Muscle layer of colon (tissue), 2 donors: ENCODE data around the gene RPS5.
A peak's percentile ranks its signal among the peaks of the same experiment; 100 is the strongest.

Experiments
- H3K27ac ChIP-seq: one replicate; pipeline ENCODE4 v1.7.0; 2013; ENCODE audit warnings: low read depth, mild to moderate bottlenecking, low read length, moderate library complexity
- H3K27me3 ChIP-seq, 2 donors: one replicate each; pipeline ENCODE4 v1.7.0; 2013; ENCODE audit warnings: low read length in 2 of 2, mild to moderate bottlenecking in 2 of 2; ENCODE audit not compliant: insufficient read depth in 2 of 2, control insufficient read depth in 1 of 2
- H3K36me3 ChIP-seq: one replicate; pipeline ENCODE4 v1.7.0; 2013; ENCODE audit warnings: mild to moderate bottlenecking, low read length; ENCODE audit not compliant: insufficient read depth
- H3K4me1 ChIP-seq: one replicate; pipeline ENCODE4 v1.7.0; 2013; ENCODE audit warnings: mild to moderate bottlenecking, low read length; ENCODE audit not compliant: insufficient read depth
- H3K4me3 ChIP-seq, 2 donors: one replicate each; pipeline ENCODE4 v1.7.0; 2013; ENCODE audit warnings: low read length in 2 of 2, low read depth in 1 of 2, mild to moderate bottlenecking in 1 of 2, moderate library complexity in 1 of 2
- H3K9ac ChIP-seq: one replicate; pipeline ENCODE4 v1.7.0; 2013; ENCODE audit warnings: low read length
- H3K9me3 ChIP-seq: one replicate; pipeline ENCODE4 v1.7.0; 2013; ENCODE audit warnings: mild to moderate bottlenecking, low read length
- donor health status: abdominal sarcoma.
- donor health status: Adenocarcinoma of cecum.

RPS5 gene

DNA sequence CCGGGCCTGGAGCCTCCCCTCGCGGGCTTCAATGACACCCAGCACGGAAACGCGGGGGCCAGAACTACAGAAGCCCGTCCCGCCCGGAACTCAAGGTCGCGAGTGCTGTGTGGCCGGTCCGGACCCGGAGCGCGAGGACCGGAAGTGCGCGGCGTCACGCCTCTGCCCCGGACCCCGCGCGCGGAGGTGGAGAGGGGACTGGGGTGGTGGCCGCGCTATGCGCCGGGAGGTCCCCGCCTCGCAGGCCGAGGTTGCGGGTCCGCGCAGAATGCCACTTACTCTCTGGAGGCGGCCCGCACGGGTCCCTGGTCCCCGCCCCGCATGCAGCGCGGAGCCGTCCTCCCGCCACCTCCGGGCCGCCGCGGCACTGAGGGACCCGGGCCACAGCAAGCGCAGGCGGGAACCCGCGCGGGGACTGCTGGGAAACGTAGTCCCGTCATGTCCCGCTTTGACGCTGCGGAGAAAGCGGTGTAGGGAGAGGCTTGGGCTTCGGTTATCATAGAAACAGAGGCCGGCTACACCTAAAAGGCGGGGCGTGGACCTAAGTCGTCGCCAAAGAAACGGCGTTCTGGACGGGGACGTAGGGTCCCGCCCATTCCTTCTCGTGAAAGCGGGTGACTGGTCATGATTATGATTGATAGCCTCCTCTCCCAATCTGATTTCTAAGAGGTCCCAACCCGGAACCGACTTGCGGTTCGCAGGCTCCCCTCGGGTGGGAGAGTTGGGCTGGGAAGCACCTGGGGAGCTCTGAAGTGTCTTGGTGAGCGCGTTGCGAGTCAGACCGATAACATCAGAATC lies 6.2 kb upstream of the RPS5 start, which contains the start of gene ZNF837:
Gene ZNF837 (minus strand): TSS at position 369 of the 798 bp plus-strand sequence. CDS start 11,698 bp downstream, outside the sequence.
- Histone ChIP-seq H3K27me3 (no peaks in the 10 kb centered on the region), H3K9me3 (no peaks in the 10 kb centered on the region), H3K4me3 (peak within 1 kb of the TSS; percentile 85 to 91), H3K9ac (peak within 1 kb of the TSS; percentile 23), H3K27ac (peak within 1 kb of the TSS; percentile 95), H3K4me1 (peaks cover 23% of the 10 kb centered on the region), H3K36me3 (no peaks in the 10 kb centered on the region)

DNA sequence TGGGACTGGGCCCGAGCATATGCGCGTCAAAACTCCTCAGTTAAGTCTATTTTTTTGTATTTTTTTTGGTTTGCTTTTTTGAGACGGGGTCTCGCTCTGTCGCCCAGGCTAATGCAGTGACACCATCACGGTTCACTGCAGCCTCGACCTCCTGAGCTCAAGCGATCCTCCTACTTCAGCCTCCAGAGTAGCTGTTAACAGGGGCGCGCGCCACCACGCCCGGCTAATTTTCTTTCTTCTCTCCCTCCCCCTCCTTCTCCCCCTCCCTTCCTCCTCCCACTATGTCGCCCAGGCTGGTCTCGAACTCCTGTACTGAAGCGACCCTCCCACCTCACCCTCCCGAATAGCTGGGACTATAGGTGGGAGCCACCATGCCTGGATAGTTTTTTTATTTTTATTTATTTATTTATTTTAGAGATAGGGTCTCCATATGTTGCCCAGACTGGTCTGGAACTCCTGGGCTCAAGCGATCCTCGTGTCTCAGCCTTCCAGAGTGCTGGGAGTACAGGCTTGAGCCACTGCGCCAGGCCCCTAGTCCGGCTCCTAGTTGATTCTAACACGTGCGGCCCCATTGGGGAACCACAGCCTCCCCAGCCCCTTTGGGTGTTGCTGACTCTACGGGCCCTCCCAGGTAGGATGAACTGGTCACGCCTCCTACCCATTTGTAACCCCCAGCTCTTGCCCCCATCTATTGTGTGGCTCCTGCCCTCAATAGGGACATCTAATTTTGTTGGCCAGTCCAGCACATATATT lies 5.4 kb upstream of the RPS5 start:
- Histone ChIP-seq H3K4me3 (peak overlapping the region; percentile 85 to 91), H3K9me3 (no peaks in the 10 kb centered on the region), H3K4me1 (peaks cover 27% of the 10 kb centered on the region), H3K27me3 (no peaks in the 10 kb centered on the region), H3K27ac (peak overlapping the region; percentile 75), H3K9ac (no peak overlapping the region), H3K36me3 (no peaks in the 10 kb centered on the region)

DNA sequence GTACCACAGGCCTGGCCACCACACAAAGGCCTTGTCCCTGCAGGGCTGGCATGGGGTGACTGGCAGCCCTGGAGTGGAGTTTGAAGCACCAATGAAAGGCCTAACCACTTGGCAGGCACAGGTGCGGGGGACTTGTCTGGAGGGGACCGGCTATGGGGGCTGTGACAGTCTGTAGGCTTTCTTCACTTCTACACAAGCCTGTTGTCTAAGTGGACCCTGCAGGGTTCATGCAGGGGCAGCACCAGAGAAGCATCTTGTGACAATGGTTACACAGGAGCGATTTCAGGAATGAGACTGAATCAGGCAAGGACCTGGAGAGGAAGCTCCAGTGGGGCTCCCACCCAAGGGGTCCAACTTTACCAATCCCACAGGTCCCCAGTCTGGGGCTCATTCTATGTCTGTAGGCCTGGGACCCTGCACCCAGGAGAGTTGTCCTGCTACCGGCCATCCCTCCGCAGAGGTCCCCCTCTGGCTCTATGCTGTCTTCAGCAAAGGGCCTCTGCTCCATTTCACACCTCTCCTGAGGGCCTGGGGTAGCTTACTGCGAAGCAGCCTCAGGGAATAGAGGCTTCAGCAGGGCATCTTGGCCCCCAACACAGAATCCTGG lies 4.0 kb upstream of the RPS5 start:
- H3K9me3 ChIP-seq = no peaks in the 10 kb centered on the region
- H3K4me1 ChIP-seq = peaks cover 34% of the 10 kb centered on the region
- H3K4me3 ChIP-seq = no peak overlapping the region
- H3K27ac ChIP-seq = no peak overlapping the region
- H3K9ac ChIP-seq = no peak overlapping the region
- no peaks in the 10 kb centered on the region for H3K27me3 ChIP-seq
- peaks cover under 1% of the 10 kb centered on the region for H3K36me3 ChIP-seq

DNA sequence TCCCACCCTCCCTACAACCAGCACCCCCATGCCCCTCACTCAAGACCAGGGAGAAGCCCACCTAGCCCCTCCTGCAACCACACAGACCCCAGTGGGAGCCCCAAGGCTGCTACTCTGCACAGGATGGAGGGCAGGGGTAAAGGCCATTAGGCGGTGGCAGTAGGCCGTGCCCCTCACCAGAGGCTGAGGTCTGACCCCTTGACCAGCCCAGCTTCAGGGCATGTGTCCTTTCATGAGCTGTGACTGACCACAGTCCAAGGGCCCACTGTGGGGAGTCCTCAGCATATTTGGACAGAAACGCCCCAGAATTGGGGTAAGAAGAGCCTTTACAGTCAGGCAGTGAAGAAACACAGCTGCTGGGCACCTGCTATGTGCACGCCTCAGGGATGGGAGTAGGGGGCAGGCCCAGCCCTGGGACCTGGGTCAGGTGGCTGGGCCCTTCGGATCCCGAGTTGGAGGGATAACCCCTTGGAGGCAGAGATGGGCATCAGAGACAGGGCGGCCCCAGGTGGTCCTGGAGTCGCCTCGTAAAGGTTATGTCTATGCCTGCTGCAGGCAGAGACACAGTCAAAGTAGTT lies 1.7 kb upstream of the RPS5 start:
- Histone ChIP-seq H3K27ac (peak overlapping the region; percentile 93), H3K27me3 (no peaks in the 10 kb centered on the region), H3K9ac (peak overlapping the region; percentile 75), H3K4me3 (peak overlapping the region; percentile 82 to 98), H3K36me3 (peaks cover 13% of the 10 kb centered on the region), H3K4me1 (peaks cover 32% of the 10 kb centered on the region), H3K9me3 (no peaks in the 10 kb centered on the region)

DNA sequence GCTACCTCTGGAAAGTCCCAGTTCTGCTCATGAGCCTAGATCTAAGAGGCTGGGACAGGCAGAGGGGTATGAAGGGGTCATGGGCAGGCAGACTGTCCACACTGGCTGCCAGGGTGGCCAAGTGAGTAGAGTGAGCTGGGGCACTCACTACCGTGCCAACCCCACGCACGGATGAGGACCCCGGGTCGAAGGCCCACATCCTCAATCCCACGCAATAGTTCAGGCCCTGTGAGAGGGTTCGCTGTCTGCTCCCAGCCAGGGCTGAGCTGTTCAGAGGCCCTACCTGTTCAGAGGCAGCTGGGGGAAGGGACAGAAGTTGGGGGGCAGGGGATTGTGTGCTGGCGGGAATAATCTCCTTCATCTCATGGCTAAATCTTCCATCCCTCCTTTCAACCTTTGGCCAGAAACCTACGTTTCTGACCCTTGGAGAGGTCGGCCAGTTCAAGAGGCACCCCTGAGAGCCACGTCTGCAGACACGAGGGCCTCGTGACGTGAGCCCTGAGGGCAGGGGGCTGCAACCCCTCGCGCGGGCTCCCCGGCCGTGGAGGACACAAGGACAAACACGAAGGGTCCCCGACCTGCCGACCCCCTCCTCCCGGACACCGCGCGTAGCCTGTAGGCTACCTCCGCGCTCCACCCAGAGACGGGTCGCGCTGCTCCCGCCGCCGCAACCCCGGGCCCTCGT lies 1.0 kb upstream of the RPS5 start:
- peaks cover 13% of the 10 kb centered on the region for H3K36me3 ChIP-seq
- H3K27me3 ChIP-seq = no peaks in the 10 kb centered on the region
- peak overlapping the region; percentile 75 for H3K9ac ChIP-seq
- H3K9me3 ChIP-seq = no peaks in the 10 kb centered on the region
- H3K4me1 ChIP-seq = peaks cover 32% of the 10 kb centered on the region
- peak overlapping the region; percentile 93 for H3K27ac ChIP-seq
- H3K4me3 ChIP-seq = peak overlapping the region; percentile 82 to 98

DNA sequence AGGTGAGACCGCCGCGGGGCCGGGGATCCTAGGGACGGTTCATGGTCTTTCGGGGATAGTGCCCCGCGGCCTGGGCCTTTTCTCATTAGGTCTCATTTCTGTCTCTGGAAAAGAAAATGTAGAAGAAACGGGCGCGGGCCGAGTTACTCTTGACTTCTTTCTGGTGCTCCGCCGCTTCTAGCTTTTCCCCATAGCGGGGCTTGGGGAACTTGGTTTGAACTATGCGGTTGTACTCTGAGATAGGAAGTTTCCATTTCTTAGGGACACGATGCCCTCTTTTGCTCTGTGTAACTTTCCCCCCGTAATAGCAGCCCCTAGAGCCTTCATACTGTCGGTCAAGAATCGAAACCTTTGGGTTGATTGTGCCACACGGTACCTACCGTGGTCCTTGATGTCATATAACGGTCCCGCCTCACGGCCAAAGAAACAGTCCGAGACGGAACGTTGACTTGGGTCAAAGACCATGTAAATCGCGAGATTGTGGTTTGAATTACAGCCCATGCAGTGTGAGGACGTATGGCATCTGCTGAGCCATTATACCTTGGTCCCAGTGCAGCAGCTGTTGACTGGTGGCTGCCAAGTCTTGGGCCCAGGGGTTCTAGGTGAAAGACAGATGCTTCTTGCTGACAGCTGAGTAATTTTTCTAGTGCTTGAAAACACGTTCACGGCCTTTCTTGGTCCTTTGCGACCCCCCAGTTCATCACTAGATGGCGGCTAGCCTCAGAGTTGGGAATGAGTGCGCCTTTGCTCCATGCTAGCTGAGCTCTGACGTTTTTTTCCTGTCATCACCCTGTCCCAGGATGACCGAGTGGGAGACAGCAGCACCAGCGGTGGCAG lies 487 bp downstream of the RPS5 start:
- Histone ChIP-seq H3K4me3 (peak overlapping the region; percentile 82 to 98), H3K27me3 (no peaks in the 10 kb centered on the region), H3K36me3 (peaks cover 16% of the 10 kb centered on the region), H3K27ac (peak overlapping the region; percentile 87), H3K9me3 (no peaks in the 10 kb centered on the region), H3K9ac (peak overlapping the region; percentile 75), H3K4me1 (peaks cover 27% of the 10 kb centered on the region)

DNA sequence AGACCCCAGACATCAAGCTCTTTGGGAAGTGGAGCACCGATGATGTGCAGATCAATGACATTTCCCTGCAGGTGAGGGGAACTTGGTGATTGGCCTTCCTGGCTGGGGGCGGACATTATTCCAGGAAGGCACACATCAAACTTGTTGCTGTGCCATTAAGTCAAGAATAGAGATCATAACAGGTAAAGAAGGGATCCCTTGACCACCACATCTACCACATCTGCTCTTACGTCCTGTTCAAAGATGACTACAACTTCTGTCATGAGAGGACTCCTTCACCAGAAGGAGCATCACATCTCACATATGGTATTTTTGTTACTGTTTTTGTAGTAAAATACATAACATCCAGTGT lies 1.1 kb downstream of the RPS5 start:
- H3K9me3 ChIP-seq = no peaks in the 10 kb centered on the region
- peak overlapping the region; percentile 75 for H3K9ac ChIP-seq
- H3K27me3 ChIP-seq = no peaks in the 10 kb centered on the region
- H3K4me1 ChIP-seq = peaks cover 27% of the 10 kb centered on the region
- H3K27ac ChIP-seq = no peak overlapping the region
- H3K36me3 ChIP-seq = peaks cover 22% of the 10 kb centered on the region
- peak overlapping the region in 1 of 2 donors; percentile 98 for H3K4me3 ChIP-seq

DNA sequence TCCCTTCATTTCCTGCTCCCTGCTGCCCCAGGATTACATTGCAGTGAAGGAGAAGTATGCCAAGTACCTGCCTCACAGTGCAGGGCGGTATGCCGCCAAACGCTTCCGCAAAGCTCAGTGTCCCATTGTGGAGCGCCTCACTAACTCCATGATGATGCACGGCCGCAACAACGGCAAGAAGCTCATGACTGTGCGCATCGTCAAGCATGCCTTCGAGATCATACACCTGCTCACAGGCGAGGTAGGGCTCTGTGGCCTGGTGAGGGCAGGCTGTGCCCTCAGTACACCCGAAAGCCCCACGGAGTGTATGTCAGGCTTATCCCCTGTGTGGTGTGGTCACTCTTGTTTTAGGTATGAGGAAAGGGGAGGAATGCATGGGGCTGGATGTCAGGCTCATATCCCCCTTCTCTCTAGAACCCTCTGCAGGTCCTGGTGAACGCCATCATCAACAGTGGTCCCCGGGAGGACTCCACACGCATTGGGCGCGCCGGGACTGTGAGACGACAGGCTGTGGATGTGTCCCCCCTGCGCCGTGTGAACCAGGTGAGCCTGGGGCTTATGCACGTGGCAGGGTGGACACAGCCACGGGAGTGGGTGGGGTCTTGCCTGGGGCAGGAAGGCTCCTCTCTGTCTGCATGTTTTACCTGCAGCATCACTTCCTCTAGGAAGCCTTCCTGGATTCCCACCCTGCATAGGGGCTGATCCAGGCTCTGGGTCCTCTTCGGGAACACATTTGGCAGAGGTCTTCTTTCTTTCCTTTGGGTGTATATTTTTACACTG lies 6.1 kb downstream of the RPS5 start:
- peaks cover 21 to 27% of the 10 kb centered on the region in 2 donors for H3K27me3 ChIP-seq
- H3K9me3 ChIP-seq = no peaks in the 10 kb centered on the region
- H3K36me3 ChIP-seq = peaks cover 39% of the 10 kb centered on the region
- H3K27ac ChIP-seq = no peak overlapping the region
- no peak overlapping the region for H3K4me3 ChIP-seq
- H3K4me1 ChIP-seq = peaks cover 9% of the 10 kb centered on the region
- no peak overlapping the region for H3K9ac ChIP-seq

DNA sequence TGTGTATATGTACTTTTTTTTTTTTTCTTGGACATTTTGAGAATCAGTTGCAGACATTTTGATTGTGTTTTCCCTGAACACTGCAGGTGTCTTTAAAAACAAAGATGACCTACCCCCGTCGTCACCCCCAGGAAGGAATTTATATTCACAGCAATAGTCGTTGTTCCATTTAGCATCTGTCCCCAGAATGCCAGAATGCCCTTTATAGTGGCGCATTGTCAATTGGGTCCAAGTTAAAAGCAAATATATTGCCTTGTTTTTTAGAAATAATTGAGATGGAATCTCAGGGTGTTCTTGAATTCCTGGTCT lies 6.6 kb downstream of the RPS5 start:
- H3K36me3 ChIP-seq = peaks cover 34% of the 10 kb centered on the region
- no peaks in the 10 kb centered on the region for H3K9me3 ChIP-seq
- peaks cover 6% of the 10 kb centered on the region for H3K4me1 ChIP-seq
- H3K27me3 ChIP-seq = peaks cover 24 to 30% of the 10 kb centered on the region in 2 donors
- no peak overlapping the region for H3K27ac ChIP-seq
- no peak overlapping the region for H3K9ac ChIP-seq
- no peak overlapping the region for H3K4me3 ChIP-seq

DNA sequence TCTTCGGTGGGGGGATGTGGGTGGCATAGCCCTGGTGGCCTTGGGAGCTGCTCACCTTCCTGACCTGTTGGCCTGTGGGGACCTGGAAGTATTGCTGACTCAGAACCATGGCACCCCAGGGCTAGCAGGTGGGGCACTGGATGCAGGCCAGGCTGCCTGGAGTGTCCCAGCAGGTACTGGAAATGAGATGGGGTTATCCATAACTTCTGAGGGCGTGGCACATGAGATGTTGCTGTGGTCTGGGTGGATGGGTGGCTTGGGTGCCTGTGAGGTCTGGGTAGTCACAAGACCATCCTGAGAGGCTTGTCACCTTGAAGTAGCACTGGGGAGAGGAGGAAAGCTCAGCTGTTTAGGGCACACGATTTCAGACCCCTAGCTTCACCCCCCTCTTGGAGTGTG lies 7.8 kb downstream of the RPS5 start:
- peaks cover 24 to 30% of the 10 kb centered on the region in 2 donors for H3K27me3 ChIP-seq
- H3K9me3 ChIP-seq = no peaks in the 10 kb centered on the region
- H3K9ac ChIP-seq = no peak overlapping the region
- H3K27ac ChIP-seq = no peak overlapping the region
- H3K4me3 ChIP-seq = no peak overlapping the region
- no peaks in the 10 kb centered on the region for H3K4me1 ChIP-seq
- peaks cover 27% of the 10 kb centered on the region for H3K36me3 ChIP-seq
